Subcutaneous adipose tissue (tissue), 4 donors: Measurements from ENCODE around the gene EXOC4. TPM values are rescaled to one million over a fixed set of nuclear protein-coding genes. Genes with fewer than 3 reads are reported as not detected.

Experiments
- CTCF ChIP-seq: fragments of 450-650 bp; IDR thresholded peaks from one replicate; pipeline ENCODE4 v1.5.1; 2016; ENCODE audit warnings: low read depth, mild to moderate bottlenecking, control low read depth, antibody characterized with exemption, moderate library complexity
- total RNA-seq, 4 donors: library from RNA; depleted of rRNA; stranded (reverse); fragments of >200 nt; gene quantifications; one replicate each; pipeline ENCODE4 v1.1.0, GENCODE V29; 2016

The EXOC4 gene
- total RNA-seq, 4 donors from 2014 or later: 62.9 to 84.3 (median 77.3) TPM

- no peak for TF ChIP-seq CTCF
Measured at GRCh38 chr7:134031835-134032617, 779.1 kb downstream of the EXOC4 start.

DNA sequence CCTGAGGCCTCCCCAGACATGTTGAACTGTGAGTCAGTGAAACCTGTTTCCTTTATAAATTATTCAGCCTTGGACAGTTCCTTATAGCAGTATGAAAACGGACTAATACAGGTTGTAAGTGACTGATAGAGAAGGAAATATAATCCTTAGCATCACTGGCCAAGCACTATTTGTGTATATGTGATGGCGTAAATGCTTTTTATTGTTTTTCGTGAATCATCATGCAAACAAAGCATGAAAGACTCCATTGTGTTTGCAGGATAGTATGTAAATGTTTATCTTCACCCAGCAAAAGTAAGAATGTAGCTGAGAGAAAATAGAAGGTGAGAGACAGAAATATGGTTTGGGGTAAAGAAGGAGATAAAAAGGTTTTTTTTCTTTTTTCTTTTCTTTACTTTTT is 781.8 kb downstream of the EXOC4 start:
- TF ChIP-seq CTCF: no peak

- TF ChIP-seq CTCF: no peak
Measured at GRCh38 chr7:134037991-134038390, 785.1 kb downstream of the EXOC4 start.

DNA sequence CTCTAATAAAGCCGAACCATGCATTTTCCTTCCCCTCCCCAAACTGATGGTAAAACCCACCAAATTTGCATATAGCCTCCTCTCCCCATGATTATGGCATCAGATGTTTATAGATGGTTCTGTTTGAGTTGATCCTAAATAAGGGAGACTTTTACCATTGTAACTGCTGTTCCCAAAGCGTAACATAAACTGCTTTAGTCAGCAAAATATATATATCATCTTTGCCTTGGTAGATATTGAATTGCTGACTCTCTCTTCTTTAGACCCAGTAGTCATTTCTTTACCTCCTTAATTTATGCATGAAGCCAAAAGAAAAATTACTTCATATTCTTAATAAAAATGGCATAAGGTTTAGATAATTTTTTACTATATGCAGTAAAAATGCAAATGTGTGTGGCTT is 788.1 kb downstream of the EXOC4 start:
- no peak for TF ChIP-seq CTCF

GRCh38 chr7:134041477-134041876 is 788.6 kb downstream of the EXOC4 start:
- no peak for TF ChIP-seq CTCF

DNA sequence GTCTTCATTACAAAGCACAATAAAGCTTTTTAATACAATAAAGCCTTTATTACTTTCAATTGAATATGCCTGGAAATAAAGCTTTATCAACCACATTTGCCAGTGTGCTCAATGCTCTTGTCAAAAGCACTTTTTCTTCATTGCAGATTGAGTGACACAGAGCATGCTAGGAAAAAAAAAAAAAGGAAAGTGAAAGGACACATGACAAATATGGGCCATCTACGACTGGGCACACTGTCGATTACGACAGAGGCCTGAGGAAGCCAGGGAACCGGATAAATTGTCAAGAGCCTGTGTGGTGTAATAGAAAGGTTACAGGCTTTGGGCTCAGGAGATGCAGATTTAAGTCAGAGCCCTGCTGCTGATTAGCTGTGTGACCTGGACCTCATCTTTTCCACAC is 789.4 kb downstream of the EXOC4 start:
- no peak for TF ChIP-seq CTCF

- no peak for TF ChIP-seq CTCF
Measured at GRCh38 chr7:134044682-134045081, 791.8 kb downstream of the EXOC4 start.
